Activated CD8-positive, alpha-beta T cell treated with anti-CD3 and anti-CD28 coated beads for 36 hours (primary cell): Measurements from ENCODE around the gene GAA. TPM values are rescaled to one million over a fixed set of nuclear protein-coding genes. Genes with fewer than 3 reads are reported as not detected.

Experiments
- ATAC-seq: fragments of 200-7000 bp; cut with Tn5 transposase; one replicate; pipeline ENCODE4 v1.10.0; 2021; ENCODE audit warnings: mild to moderate bottlenecking, moderate library complexity
- CTCF ChIA-PET: fragments of 350-600 bp; sonication (Branson Sonifier 250); formaldehyde crosslinking; loops from one replicate; lab custom pipeline; 2021; ENCODE audit warnings: antibody characterized with exemption; lab: Charles Lee
- POLR2A ChIA-PET: fragments of 350-600 bp; sonication (Branson Sonifier 250); formaldehyde crosslinking; loops from one replicate; lab custom pipeline; 2021; ENCODE audit warnings: antibody characterized with exemption; lab: Charles Lee
- DNase-seq: peaks from one replicate; pipeline ENCODE4 v3.0.0-alpha.2; 2020
- H3K27ac Mint-ChIP-seq: one replicate; pipeline ENCODE4 v1.8.0; 2021; ENCODE audit warnings: mild to moderate bottlenecking, mixed read lengths
- H3K27me3 Mint-ChIP-seq: one replicate; pipeline ENCODE4 v1.8.0; 2021; ENCODE audit warnings: mixed read lengths
- H3K36me3 Mint-ChIP-seq: one replicate; pipeline ENCODE4 v1.8.0; 2021; ENCODE audit warnings: low read depth, mixed read lengths
- H3K4me1 Mint-ChIP-seq: one replicate; pipeline ENCODE4 v1.8.0; 2021; ENCODE audit warnings: low read depth, mixed read lengths
- H3K4me3 Mint-ChIP-seq: one replicate; pipeline ENCODE4 v1.8.0; 2021; ENCODE audit warnings: mild to moderate bottlenecking, moderate library complexity, mixed read lengths
- H3K9me3 Mint-ChIP-seq: one replicate; pipeline ENCODE4 v1.8.0; 2021; ENCODE audit warnings: mixed read lengths
- intact Hi-C: fragments of 100-400 bp; cut with micrococcal nuclease; formaldehyde crosslinking; loops from one replicate; pipeline ENCODE4 v1.10.0; 2022
- total RNA-seq, 2 experiments: library from RNA; stranded (reverse); gene quantifications; one replicate each; pipeline ENCODE4 v1.2.3, GENCODE V29; 2021
- TF ChIP-seq, protein P1 (sequence below): fragments of 200-600 bp; IDR thresholded peaks from one replicate; pipeline ENCODE4 v1.8.0; 2022; ENCODE audit warnings: antibody characterized with exemption, mild to moderate bottlenecking

GAA gene
- total RNA-seq, 2 experiments from 2014 or later = 42.6 to 46.2 TPM

DNA sequence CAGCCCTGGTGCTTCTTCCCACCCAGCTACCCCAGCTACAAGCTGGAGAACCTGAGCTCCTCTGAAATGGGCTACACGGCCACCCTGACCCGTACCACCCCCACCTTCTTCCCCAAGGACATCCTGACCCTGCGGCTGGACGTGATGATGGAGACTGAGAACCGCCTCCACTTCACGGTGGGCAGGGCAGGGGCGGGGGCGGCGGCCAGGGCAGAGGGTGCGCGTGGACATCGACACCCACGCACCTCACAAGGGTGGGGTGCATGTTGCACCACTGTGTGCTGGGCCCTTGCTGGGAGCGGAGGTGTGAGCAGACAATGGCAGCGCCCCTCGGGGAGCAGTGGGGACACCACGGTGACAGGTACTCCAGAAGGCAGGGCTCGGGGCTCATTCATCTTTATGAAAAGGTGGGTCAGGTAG lies 3.6 kb downstream of the GAA start:
- ATAC-seq (no peak), DNase-seq (no peak)
- H3K4me1 Mint-ChIP-seq = peaks cover 23% of the 10 kb centered on the region
- CTCF ChIA-PET = interaction anchor here (1.3 kb wide), 1 partner anchor 23 kb away, joined by 3 read pairs; no protein-coding TSS in a partner anchor
- peaks cover 2% of the 10 kb centered on the region for H3K36me3 Mint-ChIP-seq
- no peak overlapping the region for H3K4me3 Mint-ChIP-seq
- intact Hi-C loops = no loop called here
- TF ChIP-seq, protein P1, sequence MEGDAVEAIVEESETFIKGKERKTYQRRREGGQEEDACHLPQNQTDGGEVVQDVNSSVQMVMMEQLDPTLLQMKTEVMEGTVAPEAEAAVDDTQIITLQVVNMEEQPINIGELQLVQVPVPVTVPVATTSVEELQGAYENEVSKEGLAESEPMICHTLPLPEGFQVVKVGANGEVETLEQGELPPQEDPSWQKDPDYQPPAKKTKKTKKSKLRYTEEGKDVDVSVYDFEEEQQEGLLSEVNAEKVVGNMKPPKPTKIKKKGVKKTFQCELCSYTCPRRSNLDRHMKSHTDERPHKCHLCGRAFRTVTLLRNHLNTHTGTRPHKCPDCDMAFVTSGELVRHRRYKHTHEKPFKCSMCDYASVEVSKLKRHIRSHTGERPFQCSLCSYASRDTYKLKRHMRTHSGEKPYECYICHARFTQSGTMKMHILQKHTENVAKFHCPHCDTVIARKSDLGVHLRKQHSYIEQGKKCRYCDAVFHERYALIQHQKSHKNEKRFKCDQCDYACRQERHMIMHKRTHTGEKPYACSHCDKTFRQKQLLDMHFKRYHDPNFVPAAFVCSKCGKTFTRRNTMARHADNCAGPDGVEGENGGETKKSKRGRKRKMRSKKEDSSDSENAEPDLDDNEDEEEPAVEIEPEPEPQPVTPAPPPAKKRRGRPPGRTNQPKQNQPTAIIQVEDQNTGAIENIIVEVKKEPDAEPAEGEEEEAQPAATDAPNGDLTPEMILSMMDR = no peak
- POLR2A ChIA-PET = interaction anchor here (0.7 to 1.6 kb wide), 2 partner anchors 19 to 41 kb away, joined by 4 read pairs; no protein-coding TSS in a partner anchor
- H3K27ac Mint-ChIP-seq = no peak overlapping the region
- H3K27me3 Mint-ChIP-seq = no peaks in the 10 kb centered on the region
- no peaks in the 10 kb centered on the region for H3K9me3 Mint-ChIP-seq

DNA sequence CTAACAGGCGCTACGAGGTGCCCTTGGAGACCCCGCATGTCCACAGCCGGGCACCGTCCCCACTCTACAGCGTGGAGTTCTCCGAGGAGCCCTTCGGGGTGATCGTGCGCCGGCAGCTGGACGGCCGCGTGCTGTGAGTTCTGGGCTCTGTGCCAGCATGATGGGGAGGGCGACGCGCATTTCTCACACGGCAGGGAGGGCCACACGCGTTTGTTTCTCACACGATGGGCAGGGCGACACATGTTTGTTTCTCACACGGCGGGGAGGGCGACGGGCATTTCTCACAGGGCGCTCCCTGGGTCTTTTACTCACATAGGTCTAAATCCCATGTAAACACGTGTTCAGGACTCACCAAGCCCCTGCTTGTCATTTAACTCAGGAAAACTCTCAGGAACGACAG lies 4.4 kb downstream of the GAA start:
- H3K4me1 Mint-ChIP-seq = peaks cover 15% of the 10 kb centered on the region
- CTCF ChIA-PET = interaction anchor here (0.9 to 1.1 kb wide), 2 partner anchors 13 to 97 kb away, joined by 3 read pairs; no protein-coding TSS in a partner anchor
- TF ChIP-seq, protein P1 = no peak
- POLR2A ChIA-PET = interaction anchor here (0.8 kb wide), 1 partner anchor 12 kb away, joined by 3 read pairs; no protein-coding TSS in a partner anchor
- peaks cover 2% of the 10 kb centered on the region for H3K36me3 Mint-ChIP-seq
- intact Hi-C loops = no loop called here
- H3K27ac Mint-ChIP-seq = no peak overlapping the region
- DNase-seq (no peak), ATAC-seq (no peak)
- no peak overlapping the region for H3K4me3 Mint-ChIP-seq
- no peaks in the 10 kb centered on the region for H3K27me3 Mint-ChIP-seq
- H3K9me3 Mint-ChIP-seq = no peaks in the 10 kb centered on the region

DNA sequence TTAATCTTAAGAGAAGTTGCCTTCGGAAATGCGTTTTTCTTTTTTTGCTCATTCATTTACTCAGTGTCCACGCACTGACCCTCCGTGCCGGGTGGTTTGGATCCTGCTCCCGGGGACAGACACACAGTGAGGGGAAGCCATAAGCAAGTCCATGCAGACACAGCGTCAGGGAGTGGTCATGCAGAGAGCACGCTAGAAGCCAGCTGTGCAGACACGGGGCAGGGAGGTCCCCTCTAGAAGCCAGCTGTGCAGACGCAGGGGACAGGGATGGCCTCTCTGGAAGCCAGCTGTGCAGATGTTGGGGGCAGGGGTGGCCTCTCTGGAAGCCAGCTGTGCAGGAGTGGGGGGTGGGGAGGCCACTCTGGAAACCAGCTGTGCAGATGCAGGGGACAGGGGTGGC lies 4.8 kb downstream of the GAA start:
- ATAC-seq (no peak), DNase-seq (no peak)
- CTCF ChIA-PET = interaction anchor here (0.6 to 1.1 kb wide), 3 partner anchors 14 to 98 kb away, joined by 3 read pairs; no protein-coding TSS in a partner anchor
- POLR2A ChIA-PET = interaction anchor here (0.6 to 0.8 kb wide), 2 partner anchors 12 to 312 kb away, joined by 3 read pairs; no protein-coding TSS in a partner anchor
- peaks cover 2% of the 10 kb centered on the region for H3K36me3 Mint-ChIP-seq
- TF ChIP-seq, protein P1 = no peak
- intact Hi-C loops = no loop called here
- peaks cover 13% of the 10 kb centered on the region for H3K4me1 Mint-ChIP-seq
- H3K27me3 Mint-ChIP-seq = no peaks in the 10 kb centered on the region
- H3K9me3 Mint-ChIP-seq = no peaks in the 10 kb centered on the region
- H3K27ac Mint-ChIP-seq = no peak overlapping the region
- H3K4me3 Mint-ChIP-seq = no peak overlapping the region

DNA sequence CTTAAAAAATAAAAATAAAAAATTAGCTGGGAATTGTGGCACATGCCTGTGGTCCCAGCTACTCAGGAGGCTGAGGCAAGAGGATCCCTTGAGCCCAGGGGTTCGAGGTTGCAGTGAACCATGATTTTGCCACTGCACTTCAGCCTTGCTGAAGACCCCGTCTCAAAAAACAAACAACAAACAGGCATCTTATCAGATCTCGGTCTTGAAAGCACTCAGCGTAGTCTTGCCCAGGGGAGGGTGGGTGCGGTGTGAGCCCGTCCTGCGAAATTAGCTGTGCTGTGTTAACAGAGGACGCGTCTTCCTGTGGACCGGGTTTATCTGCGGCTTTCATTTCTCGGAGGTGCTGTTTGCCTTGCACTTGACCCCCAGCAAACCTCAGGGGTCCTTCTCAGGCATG lies 5.4 kb downstream of the GAA start:
- DNase-seq (no peak), ATAC-seq (no peak)
- ChIA-PET POLR2A (interaction anchor here (0.6 to 1.3 kb wide), 2 partner anchors 37 to 312 kb away, joined by 3 read pairs; no protein-coding TSS in a partner anchor), CTCF (interaction anchor here (0.6 to 1.1 kb wide), 3 partner anchors 14 to 98 kb away, joined by 3 read pairs; no protein-coding TSS in a partner anchor)
- Mint-ChIP-seq H3K4me1 (peaks cover 13% of the 10 kb centered on the region), H3K27me3 (no peaks in the 10 kb centered on the region), H3K27ac (no peak overlapping the region), H3K9me3 (no peaks in the 10 kb centered on the region), H3K36me3 (peaks cover 2% of the 10 kb centered on the region), H3K4me3 (no peak overlapping the region)
- intact Hi-C loops = no loop called here
- TF ChIP-seq, protein P1 = no peak

DNA sequence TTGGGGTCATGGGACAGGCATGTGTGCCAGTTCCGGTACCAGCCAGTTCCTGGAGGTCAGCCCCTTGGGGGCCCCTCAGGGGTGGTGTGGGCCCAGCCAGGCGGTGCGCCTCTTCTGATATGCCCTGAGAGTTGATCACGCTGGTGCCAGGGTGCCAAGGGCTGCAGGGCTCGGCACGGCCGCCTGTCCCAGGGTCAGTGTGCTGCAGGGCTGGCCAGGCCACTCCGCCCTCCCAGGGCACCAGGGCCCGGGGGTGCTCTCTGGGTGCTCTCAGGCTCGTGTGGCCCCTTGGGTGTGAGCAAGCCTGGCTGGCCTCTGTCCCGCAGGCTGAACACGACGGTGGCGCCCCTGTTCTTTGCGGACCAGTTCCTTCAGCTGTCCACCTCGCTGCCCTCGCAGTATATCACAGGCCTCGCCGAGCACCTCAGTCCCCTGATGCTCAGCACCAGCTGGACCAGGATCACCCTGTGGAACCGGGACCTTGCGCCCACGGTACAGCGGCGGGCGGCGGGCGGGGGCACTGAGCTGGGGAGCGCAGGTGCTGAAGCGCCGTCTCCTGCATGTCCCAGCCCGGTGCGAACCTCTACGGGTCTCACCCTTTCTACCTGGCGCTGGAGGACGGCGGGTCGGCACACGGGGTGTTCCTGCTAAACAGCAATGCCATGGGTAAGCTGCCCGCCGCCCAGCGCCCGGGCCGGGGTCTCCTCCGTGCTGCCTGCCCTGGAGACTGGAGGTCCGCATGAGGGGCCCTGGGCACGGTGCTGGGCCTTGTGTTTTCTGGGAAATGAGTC lies 6.0 kb downstream of the GAA start:
- Mint-ChIP-seq H3K4me1 (peaks cover 11% of the 10 kb centered on the region), H3K4me3 (no peak overlapping the region), H3K36me3 (no peaks in the 10 kb centered on the region), H3K27ac (no peak overlapping the region), H3K27me3 (no peaks in the 10 kb centered on the region), H3K9me3 (no peaks in the 10 kb centered on the region)
- intact Hi-C loops = no loop called here
- ChIA-PET POLR2A (interaction anchor here (0.9 to 1.3 kb wide), 2 partner anchors 34 to 36 kb away, joined by 3 to 4 read pairs; no protein-coding TSS in a partner anchor), CTCF (no interaction called here)
- TF ChIP-seq, protein P1 = no peak
- ATAC-seq = no peak
- DNase-seq = no peak
